GM04504 (cell line): ENCODE data around the gene MINAR2.

ENCODE experiments used
- DNase-seq: peaks from one replicate; pipeline ENCODE4 v3.0.0-alpha.2; 2012; ENCODE audit warnings: low read depth

Gene MINAR2

GRCh38 chr5:129747572-129748407, at the start of gene MINAR2:
Gene MINAR2 (plus strand): TSS chr5:129748094. CDS start chr5:129748191, 97 bp downstream.
- no peak for DNase-seq

GRCh38 chr5:129698661-129699060, 49.2 kb upstream of the MINAR2 start:
- no peak for DNase-seq

- DNase-seq: no peak
These were observed 31.7 kb upstream of the MINAR2 start for GRCh38 chr5:129716235-129716634.

- DNase-seq: no peak
These were observed 31.2 kb upstream of the MINAR2 start for GRCh38 chr5:129716651-129717050.

GRCh38 chr5:129717751-129718310, 30.1 kb upstream of the MINAR2 start:
- no peak for DNase-seq

GRCh38 chr5:129718471-129719090, 29.3 kb upstream of the MINAR2 start:
- no peak for DNase-seq

GRCh38 chr5:129724222-129724621, 23.7 kb upstream of the MINAR2 start:
- DNase-seq: no peak

GRCh38 chr5:129724647-129725046, 23.2 kb upstream of the MINAR2 start:
- no peak for DNase-seq

GRCh38 chr5:129739773-129740172, 8.1 kb upstream of the MINAR2 start:
- no peak for DNase-seq

- DNase-seq: no peak
These were observed 4.2 kb upstream of the MINAR2 start for GRCh38 chr5:129743541-129744187.

- DNase-seq: no peak
These were observed 1.9 kb upstream of the MINAR2 start for GRCh38 chr5:129745997-129746396.

GRCh38 chr5:129746876-129747275, 1.0 kb upstream of the MINAR2 start:
- no peak for DNase-seq

- DNase-seq: no peak
These were observed 1.3 kb downstream of the MINAR2 start for GRCh38 chr5:129748913-129749880.

- no peak for DNase-seq
These were observed 12.9 kb downstream of the MINAR2 start for GRCh38 chr5:129760636-129761325.

- no peak for DNase-seq
These were observed 15.8 kb downstream of the MINAR2 start for GRCh38 chr5:129763651-129764050.

GRCh38 chr5:129766798-129767197, 18.9 kb downstream of the MINAR2 start:
- DNase-seq: no peak

GRCh38 chr5:129767927-129768380, 20.1 kb downstream of the MINAR2 start:
- peak; percentile 76 for DNase-seq

GRCh38 chr5:129768735-129769134, 20.8 kb downstream of the MINAR2 start:
- DNase-seq: no peak

GRCh38 chr5:129770024-129770820, 22.3 kb downstream of the MINAR2 start:
- no peak for DNase-seq
